ENCODE data around the gene PTPN7.
"Not testable (repeated sequence)": the region's sequence is repeated elsewhere in the genome, so short reads cannot be mapped to it uniquely, and the experiment has no call there.

The PTPN7 gene

DNA sequence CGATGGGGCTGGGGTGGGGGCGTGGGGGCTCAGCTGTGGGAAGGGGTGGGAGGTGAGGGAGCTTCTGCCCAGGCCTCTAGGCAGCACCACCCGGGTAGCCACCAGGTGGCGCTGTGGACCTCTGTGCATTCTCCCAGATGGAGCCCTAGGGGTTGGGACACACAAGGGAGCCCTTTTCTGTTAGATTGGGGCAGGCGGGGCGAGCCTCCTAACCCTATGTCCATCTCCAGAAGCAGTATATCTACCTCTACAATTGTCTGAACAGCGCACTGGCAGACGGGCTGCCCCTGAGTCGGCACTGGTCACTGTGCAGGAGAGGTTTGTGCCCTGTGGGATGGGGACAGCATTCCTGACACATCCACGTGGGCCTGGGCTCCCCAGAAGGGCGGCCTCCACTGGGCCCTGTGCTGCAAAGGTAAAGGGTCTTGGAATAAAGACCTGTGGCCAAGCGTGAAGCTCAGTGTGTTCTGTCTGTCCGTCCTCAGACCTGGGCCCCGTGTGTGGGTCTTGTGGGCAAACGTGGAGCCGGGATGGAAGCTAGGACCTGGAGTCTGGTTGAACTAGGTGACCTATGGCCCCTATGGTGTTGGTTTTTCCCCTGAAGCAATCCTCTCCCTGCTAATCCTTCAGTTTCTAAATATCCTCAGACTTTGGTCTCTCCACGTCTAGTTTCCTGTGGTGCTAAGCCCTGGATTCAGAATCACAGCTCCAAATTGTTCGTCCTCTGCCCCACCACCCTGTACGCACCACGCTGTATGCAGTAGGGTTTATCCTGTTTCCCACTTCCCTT, 28.8 kb upstream of the PTPN7 start:
- DNase-seq: peak; percentile 58 to 81

DNA sequence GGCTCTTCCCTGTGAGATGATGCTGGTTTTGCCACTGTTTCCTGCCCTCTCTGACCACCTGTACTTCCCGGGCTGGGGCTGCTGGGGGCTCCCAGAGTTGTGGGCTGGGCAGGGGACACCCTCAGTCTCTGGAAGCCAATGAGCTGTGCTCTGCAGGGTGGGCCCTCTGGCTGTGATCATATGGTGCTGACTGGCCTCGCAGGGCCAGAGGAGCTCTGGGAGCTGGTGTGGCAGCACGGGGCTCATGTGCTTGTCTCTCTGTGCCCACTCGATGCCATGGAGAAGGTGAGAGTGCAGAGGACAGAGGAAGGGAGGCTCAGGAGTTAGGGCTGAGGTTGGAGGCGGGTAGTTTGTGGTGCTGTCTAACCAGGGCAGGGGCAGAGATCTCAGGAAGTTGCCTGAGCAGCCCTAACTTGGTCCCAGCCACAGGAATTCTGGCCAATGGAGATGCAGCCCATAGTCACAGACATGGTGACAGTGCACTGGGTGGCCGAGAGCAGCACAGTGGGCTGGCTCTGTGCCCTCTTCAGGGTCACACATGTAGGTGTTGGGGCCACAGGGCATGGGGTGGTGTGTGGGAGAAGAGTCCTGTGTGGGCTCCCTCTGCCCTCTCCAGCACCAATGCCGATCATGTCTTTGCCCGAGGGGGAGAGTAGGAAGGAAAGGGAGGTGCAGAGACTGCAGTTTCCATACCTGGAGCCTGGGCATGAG, 27.4 kb upstream of the PTPN7 start:
- DNase-seq: no peak

DNA sequence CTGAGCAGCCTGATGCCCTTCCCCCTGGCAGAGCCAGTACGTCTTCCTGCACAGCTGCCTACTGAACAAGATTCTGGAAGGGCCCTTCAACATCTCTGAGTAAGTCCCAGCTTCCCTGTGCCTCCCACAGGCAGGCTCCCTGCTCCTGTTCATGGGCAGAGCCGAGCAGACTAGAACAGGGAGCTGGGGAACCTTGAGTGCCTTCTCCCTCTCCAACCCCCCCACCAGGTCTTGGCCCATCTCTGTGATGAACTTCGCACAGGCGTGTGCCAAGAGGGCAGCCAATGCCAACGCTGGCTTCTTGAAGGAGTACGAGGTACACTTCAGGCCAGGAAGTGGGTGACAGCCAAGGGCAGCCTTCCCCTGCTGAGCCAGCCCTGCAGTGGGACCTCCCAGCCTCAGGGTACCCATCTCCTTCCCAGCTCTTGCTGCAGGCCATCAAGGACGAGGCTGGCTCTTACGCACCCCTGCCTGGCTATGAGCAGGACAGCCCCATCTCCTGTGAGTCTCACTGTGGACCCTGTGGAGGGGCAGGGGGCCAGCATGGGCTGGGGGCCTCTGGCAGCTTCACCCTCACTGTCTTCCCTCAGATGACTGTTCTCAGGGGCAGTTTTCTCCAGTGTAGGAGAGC, 26.8 kb upstream of the PTPN7 start:
- DNase-seq: no peak

DNA sequence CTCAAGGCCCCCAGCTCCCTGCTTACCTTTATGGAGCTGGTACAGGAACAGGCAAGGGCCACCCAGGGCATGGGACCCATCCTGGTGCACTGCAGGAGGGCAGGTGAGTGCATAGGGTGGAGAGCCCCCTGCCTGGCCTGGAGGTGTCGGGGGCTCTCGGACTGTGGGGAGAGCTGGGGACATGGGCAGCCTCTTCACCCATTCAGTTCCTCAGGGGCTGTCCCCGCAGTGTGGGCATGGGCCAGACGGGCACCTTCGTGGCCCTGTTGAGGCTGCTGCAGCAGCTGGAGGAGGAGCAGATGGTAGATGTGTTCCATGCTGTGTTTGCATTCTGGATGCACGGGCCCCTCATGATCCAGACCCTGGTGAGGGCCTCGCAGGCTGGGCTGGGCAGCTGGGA, 25.9 kb upstream of the PTPN7 start:
- no peak for DNase-seq

DNA sequence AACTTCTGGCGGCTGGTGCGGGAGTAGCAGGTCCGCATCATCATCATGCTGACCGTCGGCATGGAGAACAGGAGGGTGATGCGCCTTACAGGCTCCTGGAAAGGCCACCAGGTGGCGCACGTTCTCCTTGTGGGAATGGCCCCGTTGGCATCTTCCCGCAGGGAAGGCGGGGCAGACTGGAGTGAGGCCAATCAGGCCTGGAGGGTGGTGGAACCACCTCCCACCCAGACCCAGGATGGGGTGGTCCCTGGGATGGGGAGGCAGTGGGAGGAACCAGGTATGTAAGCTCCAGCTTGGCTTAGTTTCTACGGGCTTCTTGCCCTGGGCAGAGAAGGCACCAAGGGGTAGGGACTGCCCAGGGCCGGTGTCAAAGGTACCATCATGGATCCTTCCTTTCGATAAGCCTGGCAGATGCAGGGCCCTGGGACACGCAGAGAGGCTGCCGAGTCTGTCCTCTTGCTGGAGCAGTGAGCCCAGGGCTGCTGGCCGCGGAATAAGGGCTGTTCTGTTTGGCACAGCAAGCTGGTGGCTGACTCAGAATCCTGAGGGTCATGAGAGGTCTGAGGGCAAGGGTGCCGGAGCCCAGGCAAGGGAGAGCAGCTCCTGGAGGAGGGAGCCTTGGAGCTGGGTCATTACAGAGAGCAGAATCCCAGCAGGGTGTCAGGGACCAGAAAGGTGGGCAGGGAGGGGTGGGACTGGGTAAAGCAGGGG, 24.5 kb upstream of the PTPN7 start:
- DNase-seq: peak; percentile 54 to 69

DNA sequence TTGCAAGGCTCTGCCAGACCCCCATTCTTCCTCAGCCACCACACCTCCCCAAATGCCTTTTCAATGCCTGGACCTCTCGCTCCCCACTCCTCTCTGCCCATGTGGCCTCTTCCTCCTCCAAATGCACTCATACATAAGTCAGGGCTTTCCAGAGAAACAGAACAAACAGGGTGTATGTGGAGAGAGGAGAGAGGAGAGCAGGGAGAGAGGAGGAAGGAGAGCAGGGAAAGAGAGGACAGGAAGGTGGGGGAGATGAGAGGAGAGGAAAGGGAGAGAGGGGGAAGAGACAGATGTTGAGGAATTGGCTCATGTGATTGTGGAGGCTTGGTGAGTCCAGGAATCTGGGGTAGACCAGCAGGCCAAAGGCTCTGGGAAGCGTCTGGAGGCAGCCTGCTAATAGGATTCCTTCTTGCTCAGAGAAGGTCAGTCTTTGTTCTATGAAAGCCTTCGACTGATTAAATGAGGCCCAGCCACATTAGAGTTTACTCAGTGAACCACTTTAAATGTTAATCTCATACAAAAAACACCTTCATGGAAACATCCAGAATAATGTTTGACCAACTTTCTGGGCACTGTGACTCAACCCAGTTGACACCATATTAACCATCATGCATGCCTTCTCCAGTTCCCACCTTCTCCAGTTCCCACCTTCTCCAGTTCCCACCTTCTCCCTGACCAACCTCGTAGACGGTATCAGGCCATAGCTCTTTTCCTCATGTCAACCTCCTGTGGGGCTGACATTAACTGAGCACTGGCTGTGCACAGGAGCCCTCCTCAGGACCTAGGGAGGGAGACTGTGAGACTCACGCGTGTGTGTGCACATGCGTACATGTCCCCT, 21.9 kb upstream of the PTPN7 start:
- DNase-seq: no peak

DNA sequence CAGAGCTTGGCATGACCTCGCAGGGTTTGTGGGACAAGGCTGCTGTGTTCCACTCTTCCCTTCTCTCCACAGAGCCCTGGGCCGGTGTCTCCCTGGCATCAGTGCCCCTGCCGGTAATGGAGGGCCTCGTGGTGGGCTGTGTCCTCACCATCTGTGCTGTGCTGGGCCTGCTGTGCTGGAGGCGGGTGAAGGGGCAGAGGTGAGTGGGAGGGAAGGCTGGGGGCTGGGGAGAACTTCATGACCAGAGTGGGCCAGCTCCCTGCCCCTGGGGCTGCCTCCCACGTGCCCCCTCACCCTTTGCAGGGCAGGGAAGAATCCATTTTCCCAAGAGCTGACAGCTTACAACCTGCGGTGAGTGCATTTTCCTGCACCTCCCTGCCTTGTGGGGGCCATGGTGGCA, 21.2 kb upstream of the PTPN7 start:
- DNase-seq: no peak

DNA sequence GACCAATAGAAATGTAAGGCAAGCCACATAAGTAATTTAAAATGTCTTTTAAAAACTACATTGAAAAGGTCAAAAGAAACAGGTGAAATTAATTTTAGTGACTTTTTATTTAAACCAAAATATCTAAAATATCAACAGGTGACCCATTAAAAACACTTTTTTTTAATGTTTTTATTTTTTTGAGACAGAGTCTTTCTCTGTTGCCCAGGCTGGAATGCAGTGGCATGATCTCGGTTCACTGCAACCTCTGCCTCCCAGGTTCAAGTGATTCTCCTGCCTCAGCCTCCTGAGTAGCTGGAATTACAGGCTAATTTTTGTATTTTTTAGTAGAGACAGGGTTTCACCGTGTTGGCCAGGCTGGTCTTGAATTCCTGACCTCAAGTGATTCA, 20.3 kb upstream of the PTPN7 start:
- DNase-seq: not testable (repeated sequence)

DNA sequence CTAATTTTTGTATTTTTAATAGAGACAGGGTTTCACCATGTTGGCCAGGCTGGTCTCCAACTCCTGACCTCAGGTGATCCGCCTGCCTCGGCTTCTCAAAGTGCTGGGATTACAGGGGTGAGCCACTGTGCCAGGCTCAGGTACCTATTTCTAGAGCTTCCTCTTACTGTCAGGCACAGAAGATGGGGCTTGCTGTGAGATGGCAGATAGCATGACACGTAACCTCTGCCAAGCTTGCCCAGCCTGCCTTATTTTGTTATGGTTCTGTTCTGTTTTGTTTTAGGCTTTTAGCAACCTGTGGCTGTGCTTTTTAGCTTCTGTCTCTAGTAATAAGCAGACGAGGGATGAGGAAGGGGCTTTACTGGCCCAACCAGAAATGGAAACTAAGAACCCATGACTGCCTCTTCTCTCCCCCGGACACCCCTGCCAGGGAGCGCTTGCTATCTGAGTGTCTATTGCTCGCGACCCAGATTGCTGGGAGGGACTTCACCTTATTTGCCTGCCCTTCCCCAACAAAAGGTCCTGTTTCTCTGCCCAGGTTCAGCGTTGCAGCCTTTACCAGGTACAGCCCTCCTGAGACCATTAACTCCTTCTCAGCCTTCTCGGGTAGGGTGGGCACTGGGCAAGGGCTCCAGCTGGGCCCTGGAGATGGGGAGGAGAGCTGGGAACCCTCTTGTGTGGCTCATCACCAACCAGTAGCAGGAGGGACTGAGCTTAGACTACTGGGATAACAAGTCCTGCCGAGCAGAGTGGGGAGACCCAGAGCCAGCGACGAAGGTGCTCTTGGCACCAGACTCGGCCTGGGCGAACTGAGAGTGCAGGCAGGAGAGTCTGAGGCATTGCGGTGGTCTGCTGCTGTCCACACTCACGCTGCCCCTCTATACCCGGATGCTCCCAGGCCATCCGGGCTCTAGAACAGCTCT, 19.7 kb upstream of the PTPN7 start:
- DNase-seq: no peak

DNA sequence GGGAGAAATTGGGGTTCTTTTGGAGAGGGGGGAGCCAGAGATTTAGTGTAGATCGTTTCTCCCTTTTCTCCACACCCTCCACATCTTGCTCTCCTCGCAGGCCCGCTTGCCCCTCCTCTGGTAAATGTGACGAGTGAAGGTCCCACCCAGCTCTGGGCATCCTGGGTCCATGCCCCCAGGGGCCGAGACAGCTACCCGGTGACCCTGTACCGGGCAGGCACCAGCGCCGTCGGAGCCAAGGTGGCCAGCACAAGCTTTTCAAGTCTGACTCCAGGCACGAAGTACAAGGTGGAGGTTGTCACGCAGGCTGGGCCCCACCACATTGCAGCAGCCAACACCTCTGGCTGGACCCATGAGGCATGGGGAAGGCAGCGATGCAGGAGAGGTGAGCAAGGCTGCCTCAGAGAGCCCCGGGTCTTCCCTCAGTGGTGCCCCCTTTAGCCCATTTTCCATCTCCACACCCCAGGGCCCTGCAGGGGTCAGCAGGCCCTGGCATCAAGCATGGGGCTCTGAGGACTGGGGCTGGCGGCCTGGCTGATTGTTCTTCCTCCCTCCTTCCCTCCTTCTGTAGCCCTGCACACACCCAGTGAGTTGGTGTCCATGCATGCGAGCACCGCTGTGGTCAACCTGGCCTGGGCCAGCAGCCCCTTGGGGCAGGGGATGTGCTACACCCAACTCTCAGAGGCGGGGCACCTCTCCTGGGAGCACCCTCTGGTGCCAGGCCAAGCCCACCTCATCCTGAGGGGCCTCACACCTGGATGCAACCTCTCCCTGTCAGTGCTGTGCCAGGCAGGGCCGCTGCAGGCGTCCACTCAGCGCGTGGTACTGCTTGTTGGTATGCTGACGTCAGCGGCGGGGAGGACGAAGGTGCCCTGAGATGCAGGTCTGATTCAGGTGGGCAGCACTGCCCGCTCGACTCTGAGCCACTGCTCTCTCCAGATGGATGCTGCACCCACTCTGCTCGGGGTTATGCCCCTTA, 16.8 kb upstream of the PTPN7 start:
- DNase-seq: no peak

DNA sequence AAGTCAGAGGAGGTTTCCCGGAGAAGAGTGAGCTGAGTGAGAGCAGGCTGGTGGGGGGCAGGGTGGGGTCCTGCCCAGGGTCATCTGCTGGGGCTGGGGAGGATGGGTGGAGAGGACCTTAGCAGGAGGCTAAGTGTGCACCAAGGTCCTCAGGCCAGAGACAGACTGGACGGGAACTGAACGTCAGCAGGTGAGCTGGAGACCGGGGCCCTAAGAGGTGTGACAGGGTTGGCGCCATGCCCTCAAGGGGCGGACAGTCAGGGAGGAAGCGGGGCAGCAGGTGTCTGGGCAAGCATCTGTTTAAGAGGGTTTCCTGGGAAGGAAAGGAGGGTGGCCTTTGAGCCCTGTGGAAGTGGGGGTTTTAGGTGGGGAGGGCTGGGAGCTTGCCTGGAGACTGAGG, 13.6 kb upstream of the PTPN7 start:
- DNase-seq: no peak

DNA sequence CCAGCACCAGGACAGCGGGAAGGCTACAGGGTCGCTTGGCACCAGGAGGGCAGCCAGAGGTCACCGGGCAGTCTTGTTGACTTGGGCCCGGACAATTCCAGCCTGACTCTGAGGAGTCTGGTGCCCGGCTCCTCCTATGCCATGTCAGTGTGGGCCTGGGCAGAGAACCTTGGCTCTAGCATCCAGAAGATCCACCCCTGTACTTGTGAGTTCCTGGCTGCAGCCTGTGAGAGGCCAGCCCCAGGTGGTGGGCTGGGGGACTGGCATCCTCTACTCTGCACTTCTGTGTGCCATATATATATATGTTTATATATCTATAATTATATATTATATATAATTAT, 11.6 kb upstream of the PTPN7 start:
- DNase-seq: no peak

DNA sequence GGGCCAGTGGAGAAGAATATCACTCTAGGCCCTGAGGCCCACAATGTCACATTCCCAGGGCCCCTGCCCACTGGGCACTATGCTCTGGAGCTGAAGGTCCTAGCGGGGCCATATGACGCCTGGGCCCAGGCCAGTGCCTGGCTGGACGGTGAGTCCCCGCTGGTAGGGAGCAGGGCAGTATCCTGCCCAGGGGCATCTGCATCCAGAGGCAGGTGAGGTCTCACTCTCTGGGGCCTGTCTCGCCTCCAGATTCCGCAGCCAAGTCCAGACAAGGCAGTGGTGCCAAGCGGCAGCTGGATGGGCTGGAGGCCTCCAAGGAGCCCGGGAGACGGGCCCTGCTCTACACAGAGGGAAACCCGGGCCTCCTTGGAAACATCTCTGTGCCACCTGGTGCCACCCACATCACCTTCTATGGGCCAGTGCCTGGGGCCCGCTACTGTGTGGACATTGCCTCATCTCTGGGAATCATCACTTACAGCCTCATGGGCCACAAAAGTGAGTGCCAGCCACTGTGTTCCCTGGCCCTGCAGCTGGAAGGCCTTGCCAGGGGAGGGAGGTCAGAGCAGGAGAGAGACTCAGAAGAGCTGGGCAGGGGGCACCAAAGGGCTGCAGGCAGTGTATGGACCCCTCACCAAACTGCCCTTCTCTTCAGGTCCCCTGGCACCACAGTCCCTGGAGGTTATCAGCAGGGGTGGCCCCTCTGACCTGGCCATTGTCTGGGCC, 11.1 kb upstream of the PTPN7 start:
- no peak for DNase-seq

DNA sequence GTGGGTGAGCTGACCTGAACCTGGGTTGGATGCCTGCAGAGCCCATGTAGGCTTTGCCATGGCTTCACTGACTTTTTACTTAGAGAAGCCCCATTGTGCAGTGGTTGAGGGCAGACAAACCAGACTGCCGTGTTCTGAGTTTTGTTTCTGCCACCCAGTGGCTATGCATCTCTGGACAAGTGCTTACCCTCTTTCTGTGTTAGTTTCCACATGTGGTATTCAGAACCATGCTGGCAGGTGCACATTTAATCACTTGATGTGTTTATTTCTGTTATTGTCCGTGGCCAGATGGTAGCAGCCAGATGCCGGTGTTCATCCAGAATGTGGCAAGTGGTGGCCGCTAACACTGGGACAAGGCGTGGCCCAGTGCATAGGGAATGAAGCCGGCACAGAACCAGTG, 10.3 kb upstream of the PTPN7 start:
- DNase-seq: no peak

DNA sequence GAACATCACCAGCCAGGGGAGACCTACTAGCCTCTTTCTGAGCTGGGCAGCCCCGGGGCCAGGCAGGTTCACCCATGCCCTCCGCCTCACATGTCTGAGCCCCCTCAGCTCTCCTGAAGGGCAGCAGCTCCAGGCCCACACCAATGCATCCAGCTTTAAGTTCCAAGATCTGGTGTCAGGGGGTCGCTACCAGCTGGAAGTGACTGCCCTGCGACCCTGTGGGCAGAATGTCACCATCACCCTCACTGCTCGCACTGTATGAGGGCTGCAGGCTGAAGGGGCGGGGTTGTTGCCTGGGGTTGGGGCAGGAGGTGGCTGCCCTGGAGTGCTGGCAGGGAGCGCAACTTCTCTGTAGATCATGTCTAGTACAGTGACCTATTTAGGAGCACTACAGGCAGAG, 8.5 kb upstream of the PTPN7 start:
- no peak for DNase-seq

DNA sequence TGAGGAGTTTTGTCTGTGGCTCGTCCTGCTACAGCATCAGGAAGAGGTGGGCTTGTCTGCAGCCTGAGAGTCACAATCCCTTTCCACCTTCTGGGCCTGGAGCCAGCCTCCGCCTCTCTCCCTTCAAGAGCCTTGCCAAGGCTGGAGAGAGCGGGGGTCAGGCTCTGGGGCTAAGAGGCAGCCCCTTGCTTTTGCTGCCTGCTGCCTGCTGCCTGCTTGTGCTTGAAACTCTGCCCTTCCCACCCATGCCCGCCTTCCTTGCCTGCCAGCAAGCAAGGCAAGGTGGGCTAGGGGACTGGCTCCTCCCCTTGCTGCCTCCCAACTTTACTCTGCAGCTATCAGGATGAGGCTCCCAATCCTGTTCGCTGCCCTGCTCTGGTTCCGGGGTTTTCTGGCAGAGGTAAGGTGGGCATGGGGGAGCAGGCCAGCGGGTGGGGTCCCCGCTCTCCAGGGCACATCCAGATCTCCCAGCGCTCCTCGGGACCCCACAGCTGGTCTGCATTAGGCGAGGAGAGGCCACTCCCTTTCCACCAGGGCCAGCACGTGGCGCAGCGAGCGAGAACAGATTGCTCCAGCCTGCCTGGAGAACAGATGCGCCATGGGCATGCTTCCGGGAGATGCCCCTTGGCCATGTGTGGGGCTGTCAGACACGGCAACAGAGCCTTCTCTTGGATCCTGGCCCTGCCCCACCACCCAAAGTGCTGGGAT, 7.5 kb upstream of the PTPN7 start:
- DNase-seq: no peak

DNA sequence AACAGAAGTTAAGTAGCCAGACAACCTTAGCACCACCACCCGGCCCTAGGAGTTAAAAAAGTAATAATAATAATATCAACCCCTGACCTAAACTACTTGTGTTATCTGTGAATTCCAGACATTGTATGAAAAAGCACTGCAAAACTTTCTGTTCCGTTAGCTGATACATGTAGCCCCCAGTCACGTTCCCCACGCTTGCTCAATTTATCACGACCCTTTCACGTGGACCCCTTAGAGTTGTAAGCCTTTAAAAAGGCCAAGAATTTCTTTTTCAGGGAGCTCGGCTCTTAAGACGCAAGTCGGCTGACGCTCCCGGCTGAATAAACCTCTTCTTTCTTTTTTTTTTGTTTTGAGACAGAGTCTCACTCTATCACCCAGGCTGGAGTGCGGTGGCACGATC, 6.7 kb upstream of the PTPN7 start:
- DNase-seq: not testable (repeated sequence)

DNA sequence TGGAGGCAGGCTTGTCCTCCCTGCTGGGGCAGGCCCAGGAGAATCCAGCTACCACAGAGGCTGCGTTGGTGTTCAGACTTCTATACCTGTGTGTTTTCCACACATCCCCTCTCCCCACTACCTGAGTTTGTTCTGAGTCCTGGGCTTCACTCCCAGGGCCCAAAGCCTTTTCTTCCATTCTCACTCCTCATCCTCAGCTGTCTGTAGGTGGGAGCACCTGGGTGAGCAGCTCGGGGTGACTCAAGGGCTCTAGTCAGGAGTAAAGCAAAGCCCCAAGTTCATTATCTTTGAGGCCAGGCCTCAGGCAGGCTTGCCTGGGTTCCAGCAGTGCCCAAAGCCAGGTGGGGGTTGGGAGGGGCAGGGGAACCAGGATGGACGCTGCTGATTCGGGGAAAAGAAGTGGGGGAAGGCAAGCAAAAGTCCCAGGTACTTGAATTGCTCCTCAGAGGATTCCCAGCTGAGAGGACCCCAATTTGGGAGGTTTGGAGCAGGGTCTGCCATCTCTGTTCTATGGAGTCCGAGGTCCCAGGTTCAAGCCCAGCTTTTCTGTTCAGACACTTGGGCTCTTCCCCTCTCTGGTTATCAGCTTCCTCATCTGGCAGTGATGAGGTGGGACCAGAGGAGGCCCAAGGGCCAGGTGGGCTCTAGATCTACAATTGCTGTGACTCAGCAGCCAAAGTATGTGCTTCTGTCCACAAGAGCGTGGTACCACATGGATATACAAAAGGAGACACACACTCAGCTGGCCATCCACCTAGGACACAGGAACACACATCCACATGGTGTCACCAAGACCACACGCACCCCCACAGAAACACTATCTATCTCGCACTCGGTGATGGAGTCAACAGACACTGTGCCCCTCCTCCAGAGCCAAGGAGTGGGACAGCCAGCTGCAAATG, 5.8 kb upstream of the PTPN7 start:
- no peak for DNase-seq
